NCI-H2107 treated with DMSO at 0.1 percent for 48 hours (cell line): ENCODE results near the gene KIAA1191.

Source experiments
- DNase-seq: peaks from one replicate; lab custom pipeline; 2025; ENCODE audit not compliant: unreplicated experiment; lab: John Stamatoyannopoulos, UW

KIAA1191 gene

DNA sequence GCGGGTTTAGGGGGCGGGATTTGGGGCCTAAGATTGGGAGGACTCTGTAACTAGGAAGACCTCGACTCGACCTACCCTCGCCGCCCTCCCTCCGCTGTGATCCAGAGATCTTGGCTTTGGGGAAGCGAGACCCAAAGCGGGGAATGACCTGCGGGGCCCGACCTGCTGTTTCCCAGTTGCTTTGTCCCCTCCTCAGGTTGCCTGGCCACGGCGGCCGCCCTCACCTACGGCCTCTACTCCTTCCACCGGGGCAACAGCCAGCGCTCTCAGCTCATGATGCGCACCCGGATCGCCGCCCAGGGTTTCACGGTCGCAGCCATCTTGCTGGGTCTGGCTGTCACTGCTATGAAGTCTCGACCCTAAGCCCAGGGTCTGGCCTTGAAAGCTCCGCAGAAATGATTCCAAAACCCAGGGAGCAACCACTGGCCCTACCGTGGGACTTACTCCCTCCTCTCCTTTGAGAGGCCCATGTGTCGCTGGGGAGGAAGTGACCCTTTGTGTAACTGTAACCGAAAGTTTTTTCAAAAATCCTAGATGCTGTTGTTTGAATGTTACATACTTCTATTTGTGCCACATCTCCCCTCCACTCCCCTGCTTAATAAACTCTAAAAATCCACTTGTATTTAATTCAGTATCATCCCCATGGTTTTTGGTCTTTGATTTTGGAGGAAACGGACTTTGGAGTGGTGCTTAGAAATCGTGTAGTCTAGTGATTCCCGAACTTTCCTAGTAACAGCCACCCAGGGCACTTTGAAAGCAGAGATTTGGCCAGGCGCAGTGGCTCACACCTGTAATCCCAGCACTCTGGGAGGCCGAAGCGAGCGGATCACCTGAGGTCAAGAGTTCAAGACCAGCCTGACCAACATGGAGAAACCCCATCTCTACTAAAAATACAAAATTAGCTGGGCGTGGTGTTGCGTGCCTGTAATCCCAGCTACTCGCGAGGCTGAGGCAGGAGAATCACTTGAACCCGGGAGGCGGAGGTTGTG is 27.9 kb upstream of the KIAA1191 start:
- DNase-seq = no peak

- DNase-seq = peak; percentile 92
Measured at GRCh38 chr5:176388444-176389134, 27.0 kb upstream of the KIAA1191 start, which contains the start of the genes HIGD2A and NOP16. HIGD2A (plus strand) TSS chr5:176388751; CDS start chr5:176388820, 69 bp downstream. NOP16 (minus strand) TSS chr5:176388598; CDS start chr5:176388539, 59 bp downstream.

DNA sequence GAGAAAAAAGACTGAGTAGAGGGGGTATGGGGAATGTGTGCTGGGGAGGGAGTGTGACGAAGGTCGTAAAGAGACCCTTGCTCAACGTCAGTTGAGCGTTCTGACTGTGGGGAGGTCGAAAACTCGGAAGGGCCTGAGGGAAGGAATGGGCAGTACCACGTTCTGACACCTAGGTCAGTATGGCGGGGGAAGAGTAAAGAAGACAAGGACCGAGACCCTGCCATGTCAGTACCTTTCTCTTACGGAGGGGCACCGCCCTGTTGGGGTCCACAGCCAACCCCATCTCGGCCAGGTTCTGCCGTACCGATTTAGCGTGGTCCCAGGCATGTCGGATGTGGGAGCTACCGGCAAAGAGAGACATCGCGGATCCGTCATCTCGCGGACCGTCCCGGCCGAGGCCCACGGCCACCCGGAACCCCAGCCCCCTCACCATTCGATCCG is 26.5 kb upstream of the KIAA1191 start:
- DNase-seq = no peak

- DNase-seq = no peak
Measured at GRCh38 chr5:176387384-176387925, 25.9 kb upstream of the KIAA1191 start.

DNA sequence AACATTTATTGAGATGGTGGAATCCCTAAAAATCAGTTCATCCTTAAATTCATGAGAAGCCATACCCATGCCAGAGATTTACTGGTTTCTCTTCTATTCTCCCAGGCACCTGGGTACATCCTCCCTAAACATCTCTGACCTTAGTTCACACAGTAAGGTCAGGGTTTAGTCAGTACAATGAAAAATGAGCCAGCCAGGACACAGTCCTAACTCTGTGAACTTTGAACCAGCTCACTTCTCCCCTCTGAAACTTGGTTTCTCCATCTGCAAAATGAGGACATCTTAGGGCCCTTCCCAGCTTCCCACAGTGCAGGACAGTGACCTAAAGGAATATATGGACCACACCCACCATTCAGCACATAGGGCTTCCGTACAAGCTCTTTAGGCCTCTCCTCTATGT is 24.9 kb upstream of the KIAA1191 start:
- no peak for DNase-seq

DNA sequence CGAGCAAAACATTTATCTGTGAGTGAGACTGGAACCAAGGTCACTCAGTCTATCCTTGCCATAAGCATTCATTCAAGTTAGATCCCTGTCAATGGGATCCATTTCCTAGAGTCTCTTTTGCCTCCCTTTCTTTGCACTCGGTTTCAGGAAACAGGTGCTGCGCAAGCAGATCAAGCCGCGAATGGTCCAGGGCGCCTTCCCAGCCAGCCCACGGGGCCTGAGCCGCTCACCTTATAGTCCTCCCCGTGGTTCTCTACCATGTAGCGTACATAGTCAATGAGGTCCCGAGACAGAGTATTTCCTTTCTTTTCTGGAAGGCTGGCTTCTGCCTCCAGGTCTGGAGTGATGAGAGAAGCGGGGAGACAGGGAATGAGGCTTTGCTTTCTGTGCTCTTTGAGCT is 23.4 kb upstream of the KIAA1191 start:
- DNase-seq = no peak

DNA sequence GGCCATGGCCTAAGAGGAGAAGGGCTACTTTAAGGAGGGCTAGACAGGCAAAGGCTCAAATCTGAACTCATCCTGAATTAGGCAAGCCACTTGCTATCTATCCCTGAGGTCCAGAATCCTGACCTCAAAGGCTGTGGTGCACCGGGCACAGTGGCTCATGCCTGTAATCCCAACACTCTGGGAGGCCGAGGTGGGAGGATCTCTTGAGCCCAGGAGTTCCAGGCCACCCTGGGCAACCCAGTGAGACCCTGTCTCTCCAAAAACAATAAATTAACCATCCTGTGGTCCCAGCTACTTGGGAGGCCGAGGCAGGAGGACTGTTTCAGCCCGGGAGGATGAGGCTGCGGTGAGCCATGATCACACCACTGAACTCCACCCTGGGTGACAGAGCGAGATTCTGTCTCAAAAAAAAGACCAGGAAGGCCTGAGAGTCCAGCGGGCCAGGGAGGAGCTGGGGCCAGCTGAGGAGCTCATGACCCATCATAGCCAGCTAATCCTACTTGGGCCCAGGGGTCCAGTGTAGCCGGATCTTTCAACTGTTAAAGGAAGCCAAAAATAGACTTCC is 22.9 kb upstream of the KIAA1191 start:
- no peak for DNase-seq

DNA sequence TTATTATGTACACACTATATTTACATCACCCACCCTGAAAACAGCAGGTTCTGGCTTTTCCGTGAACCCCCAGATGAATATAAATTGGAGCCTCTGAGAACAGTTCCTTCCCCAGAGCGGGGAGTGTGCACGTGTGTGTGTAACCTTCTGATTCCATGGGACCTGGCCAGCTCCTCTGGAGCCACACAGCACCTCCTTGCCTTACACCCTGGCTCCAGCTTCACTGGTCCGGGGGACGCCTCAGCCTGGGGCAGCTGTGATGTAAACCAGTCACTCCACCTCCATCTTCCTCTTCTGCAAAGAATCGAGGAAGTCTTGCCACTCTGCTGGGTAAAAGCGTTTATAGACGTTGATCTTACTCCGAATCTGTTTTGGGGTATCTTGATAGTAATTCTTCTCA is 22.4 kb upstream of the KIAA1191 start:
- DNase-seq = no peak

- no peak for DNase-seq
Measured at GRCh38 chr5:176383248-176383905, 21.8 kb upstream of the KIAA1191 start.

DNA sequence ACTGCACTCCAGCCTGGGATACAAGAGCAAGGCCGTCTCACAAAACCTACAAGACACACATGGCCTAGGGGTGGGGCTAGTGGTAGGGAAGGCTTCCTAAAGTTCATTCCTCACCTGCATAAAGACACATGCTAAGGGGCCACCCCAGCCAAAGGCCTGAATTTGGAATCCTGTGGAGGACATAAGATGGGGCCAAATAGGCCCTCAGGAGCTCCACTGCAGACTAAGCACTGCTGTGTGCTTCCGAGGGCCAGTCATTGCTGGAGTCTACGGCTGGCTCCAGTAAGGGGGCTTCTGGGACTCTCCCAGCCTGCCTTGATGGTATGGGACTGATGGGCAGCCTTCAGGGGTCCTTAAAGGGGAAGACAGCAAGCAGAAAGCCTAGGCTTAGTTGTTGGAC is 21.2 kb upstream of the KIAA1191 start:
- no peak for DNase-seq

DNA sequence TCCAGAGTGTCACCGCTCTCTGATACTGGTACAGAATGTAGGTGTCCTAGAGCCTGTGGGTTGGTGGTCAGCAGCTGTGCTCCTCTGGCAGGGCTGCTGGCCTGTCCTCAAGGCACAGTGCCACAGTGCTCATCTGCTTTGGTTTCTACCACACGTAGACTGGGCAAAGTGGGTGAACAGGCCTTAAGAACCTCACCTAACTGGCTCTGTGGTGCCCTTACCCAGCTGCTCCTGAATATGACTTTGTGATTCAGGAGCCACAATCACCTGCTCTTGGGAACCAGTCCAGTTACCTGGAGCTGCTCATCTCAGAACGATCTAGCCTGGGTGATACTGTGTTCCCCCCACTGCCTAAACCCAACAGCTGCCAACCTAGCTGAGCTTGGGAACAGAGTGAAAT is 20.4 kb upstream of the KIAA1191 start:
- no peak for DNase-seq

DNA sequence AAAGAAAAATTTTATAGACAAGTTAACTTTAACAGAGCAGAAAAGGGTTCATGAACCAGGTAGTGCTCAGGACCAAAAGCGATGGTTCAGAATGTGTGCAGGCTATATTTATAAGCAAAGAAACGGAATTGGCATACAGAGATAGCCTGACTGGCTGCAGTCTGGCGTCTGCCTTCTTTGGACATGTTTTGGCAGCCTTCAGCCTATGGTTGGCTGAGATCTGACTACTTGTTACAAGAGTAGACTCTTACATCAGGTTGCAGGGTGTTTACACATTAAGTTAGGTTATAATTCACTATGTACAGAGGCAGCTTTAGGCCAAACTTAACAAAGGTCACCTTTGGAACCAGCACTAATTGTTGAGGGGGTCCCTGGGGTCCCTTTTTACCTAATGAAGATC is 19.9 kb upstream of the KIAA1191 start:
- no peak for DNase-seq

- DNase-seq = no peak
Measured at GRCh38 chr5:176379881-176380280, 18.3 kb upstream of the KIAA1191 start.

DNA sequence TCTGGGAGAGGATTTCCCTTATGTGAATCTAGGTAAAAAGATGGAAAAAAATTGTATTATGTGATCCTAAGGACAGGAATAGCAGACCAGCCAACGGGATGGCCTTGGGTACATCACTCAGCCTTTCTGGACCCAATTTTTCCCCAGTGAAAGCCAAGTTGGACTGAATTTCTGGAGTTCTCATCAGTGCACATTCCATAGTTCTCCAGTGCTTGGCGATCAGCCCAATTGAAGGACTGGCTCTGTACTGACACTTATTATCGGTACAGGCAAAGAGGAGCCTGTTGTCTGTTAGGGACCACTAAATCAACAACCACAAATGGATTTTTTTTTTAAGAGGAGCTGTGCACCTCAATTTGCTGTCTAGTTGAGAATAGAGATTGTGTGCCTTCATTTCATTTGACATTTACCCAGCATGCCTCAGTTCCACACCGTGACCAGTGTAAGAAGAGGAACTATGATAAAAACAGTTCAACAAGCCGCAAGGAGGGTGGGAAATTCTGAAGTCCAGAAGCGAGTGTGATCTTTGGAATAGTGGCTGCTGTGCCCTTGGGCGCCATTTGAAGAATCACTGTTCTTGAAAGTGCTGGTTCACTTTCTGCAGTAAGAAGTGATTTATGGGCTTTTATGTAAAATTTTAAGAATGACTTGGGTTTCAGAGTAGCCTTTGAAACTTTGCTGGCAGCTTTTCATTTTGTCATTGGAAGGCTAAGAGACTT is 11.7 kb upstream of the KIAA1191 start:
- DNase-seq = no peak

DNA sequence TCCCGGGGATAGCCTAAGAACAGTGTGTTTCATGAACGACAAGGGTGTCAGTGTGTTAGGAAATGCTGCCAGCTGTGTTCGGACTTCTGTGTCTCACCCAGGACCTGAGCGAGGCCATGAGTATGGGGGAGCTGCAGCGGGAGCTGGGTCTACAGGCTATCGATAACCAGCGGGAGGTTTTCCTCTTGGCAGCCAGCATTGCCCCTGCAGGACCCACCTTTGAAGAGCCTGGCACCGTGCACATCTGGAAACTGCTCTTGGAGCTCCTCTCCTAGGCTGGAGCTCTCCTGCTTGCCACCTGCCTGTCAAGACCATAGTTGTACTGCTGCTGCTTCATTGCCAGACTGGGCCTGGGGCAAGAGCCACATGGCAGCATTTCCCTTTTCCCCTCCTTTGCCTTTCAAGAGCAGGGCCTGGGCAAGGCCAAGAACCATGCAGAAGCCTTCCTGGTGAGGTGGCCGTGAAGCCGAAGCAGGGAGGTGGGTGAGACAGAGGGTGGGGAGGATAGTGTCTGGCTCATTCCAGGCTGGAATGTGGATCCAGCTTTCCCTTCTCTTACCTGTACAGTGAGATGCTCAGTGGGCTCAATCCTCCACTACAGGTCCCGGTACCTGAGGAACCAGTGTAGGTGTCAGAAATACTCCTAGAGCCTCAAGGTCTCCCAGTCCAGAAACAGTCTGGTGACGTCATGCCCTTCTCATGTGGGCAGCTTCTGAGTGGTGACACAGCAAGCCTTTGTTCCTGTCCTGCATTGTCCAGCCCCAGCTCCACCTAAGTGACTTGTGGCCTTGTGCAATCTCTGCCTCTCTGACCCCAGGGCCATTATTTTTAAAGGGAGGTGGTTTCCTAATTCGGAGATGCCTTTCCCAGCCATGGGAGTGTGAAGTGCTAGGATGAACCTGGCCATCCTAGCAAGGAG is 10.3 kb upstream of the KIAA1191 start:
- no peak for DNase-seq

- DNase-seq = no peak
Measured at GRCh38 chr5:176369934-176370711, 8.6 kb upstream of the KIAA1191 start.

DNA sequence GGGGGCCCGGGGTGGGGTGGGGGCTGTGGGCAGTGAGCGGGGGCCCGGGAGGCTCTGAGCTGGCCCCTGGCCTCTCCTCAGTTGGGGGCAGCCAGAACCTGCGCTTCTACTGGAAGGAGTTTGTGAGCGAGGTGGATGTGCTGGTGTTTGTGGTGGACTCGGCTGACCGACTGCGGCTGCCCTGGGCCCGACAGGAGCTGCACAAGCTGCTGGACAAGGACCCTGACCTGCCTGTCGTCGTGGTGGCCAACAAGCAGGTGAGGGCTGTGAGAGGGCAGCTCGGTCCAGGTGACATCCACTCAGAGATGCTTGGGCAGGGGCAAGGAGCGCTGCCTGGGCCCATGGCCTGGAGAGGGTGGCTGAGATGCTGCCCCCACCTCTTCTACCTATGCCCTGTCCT is 7.2 kb upstream of the KIAA1191 start:
- no peak for DNase-seq

- no peak for DNase-seq
Measured at GRCh38 chr5:176366232-176366894, 4.8 kb upstream of the KIAA1191 start.
